GM18511 (cell line): Measurements from ENCODE around the gene MAJIN.

Experiments used
- ATAC-seq: cut with Tn5 transposase; IDR thresholded peaks from one replicate; pipeline ENCODE4 v1.9.1; 2021; ENCODE audit warnings: mild to moderate bottlenecking, moderate library complexity; ENCODE audit not compliant: unreplicated experiment

MAJIN gene

GRCh38 chr11:64933213-64933934 lies 38.5 kb downstream of the MAJIN start:
- no peak for ATAC-seq

DNA sequence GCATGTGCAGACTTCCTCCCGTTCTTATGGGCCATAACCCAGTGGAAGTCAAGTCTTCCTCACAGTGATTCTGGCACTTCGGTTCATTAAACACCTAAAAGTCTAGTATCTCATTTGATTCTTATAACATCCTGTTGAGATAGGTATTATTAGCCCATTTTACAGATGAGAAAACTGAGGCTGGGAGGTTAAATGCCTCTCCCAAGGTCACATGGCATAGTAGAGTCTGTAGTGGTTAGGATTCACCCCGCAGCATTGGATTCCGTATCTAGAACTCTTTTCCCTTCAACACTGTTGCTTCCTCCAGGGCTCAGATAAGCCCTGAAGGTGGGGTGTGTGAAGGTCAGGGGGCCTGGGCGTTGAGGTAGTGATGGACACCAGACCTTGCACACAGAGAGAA lies 39.6 kb downstream of the MAJIN start:
- no peak for ATAC-seq

DNA sequence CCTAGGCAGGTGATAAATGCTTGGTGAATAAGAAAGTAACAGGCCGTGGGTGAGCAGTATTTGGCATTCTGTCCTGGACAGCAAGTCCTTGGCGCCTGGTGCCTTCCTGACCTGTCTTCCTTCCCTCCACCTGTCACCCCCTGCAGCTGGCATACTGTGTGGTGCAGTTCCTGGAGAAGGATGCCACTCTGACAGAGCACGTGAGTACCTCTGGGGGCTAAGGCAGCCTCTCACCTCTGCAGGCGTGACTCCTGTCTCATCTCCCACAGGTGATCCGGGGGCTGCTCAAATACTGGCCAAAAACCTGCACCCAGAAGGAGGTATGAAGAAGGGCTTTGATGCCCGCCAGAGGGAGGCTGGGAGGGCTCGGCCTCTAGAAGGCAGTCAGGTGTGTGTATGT lies 40.6 kb downstream of the MAJIN start:
- ATAC-seq = no peak

DNA sequence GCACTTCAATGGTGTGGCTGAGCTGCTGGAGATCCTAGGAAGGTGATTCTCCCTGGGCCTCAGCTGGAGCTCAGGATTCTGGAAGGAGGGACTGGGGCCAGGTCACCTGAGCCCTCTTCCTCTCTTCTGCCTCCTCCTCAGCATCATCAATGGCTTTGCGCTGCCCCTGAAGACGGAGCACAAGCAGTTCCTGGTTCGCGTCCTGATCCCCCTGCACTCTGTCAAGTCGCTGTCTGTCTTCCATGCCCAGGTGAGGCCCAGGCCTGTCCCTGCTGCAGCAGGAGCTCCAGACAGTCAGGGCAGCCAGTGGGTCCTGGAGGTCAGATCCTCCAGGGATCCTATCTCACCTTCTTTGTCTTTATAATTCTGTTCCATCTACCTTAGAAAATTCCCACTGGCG lies 41.6 kb downstream of the MAJIN start:
- no peak for ATAC-seq

- no peak for ATAC-seq
Measured at GRCh38 chr11:64929625-64930024, 42.3 kb downstream of the MAJIN start.

GRCh38 chr11:64928957-64929356 lies 43.0 kb downstream of the MAJIN start:
- no peak for ATAC-seq

DNA sequence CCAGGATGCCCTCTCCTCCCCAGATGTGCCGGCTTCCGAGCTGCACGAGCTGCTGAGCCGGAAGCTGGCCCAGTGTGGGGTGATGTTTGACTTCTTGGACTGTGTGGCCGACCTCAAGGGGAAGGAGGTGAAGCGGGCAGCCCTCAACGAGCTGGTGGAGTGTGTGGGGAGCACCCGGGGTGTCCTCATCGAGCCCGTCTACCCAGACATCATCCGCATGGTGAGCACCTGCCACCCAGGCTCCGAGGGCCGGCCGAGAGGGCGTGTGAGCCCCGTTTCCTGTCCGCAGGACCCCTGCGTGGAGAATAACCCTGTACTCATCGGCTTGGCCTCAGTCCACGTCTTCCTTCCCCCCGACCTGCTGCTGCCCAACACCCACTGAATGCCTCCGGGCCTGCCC lies 45.2 kb downstream of the MAJIN start:
- no peak for ATAC-seq

DNA sequence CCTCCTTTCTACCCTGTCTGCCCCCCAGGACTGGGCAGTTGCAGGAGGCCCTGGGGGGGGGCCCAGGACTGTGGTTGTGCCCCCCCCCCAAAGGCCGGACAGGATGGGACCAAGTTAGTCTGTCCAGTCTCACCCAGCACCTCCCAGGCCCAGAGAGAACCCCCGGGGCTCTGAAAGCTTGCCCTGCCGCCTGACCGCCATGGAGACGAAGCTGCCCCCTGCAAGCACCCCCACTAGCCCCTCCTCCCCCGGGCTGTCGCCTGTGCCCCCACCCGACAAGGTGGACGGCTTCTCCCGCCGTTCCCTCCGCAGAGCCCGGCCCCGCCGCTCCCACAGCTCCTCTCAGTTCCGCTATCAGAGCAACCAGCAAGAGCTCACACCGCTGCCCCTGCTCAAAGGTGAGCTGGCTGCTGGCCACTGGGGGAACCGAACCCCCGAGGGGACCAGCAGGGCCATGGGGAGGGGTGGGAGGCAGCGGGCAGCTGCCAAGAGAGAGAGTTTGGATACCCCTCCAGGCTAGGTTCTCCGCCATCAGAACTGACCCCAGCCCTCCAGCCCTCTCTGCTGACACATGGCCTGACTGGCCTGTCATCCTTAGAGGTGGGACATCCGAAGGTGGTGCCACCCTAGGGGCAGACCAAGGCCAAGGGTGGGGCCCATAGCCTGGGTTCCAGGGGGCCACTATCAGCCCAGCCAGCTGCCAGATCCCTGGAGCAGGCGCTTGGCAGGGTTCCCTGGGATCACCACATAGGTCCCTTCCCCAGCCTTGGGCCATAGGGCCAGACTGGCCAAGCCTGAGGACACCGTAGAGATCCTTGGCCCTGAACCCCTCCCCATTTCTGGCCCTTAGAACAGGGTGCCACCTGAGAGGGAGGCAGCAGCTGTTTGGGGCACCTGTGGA lies 46.1 kb downstream of the MAJIN start:
- no peak for ATAC-seq

DNA sequence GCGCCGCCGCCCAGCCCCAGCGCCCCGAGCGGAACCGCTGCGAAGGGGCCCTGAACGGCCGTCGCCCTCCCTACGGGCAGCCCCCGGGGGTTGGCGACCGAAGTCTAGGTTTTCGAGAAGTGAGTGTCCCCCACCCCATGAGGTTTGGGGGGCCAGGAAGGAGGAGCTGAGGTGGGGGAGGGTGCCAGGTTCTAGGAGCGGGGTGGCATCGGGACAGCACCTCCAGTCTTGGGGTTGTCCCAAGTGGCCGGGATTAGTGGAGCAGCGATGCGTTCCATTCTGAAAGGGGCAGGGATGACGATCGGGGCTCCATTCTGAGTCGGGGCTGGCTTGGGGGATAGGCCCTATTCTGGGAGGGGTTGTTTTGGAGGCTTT lies 47.0 kb downstream of the MAJIN start:
- ATAC-seq = no peak

GRCh38 chr11:64923944-64924909 lies 47.7 kb downstream of the MAJIN start, which contains the start of gene PPP2R5B:
TSS of gene PPP2R5B (plus strand) at chr11:64924689. CDS start at chr11:64925735, 1,046 bp downstream.
- peak; percentile 93 for ATAC-seq

DNA sequence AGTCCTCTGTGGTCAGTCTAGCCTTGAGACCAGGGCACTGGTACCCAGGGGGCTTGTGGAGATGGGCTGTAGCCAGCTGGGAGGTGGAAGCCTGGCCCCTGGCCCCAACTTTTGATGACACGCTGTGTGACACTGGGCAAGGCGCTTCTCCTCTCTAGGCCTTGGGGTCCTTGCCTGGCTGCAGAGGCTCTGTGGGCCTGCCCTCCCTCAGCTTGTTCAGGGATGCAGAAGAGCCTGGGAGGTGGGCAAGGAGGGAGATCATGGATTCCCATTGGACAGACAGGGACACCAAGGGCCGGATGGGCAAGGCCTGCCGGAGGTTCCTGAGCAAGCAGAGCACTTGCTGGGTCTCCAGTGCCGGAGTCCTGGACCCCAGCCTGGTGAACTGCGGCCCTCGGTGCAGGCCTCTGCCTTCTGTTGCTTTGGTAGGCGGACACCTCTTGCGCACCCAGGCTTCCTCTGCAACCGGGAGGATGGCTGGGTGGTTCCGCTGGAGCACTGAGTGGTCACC lies 48.7 kb downstream of the MAJIN start:
- ATAC-seq = no peak

- no peak for ATAC-seq
Measured at GRCh38 chr11:64921384-64921783, 50.5 kb downstream of the MAJIN start.

GRCh38 chr11:64920124-64920523 lies 51.8 kb downstream of the MAJIN start:
- ATAC-seq = no peak

- ATAC-seq = no peak
Measured at GRCh38 chr11:64919627-64920026, 52.3 kb downstream of the MAJIN start.

DNA sequence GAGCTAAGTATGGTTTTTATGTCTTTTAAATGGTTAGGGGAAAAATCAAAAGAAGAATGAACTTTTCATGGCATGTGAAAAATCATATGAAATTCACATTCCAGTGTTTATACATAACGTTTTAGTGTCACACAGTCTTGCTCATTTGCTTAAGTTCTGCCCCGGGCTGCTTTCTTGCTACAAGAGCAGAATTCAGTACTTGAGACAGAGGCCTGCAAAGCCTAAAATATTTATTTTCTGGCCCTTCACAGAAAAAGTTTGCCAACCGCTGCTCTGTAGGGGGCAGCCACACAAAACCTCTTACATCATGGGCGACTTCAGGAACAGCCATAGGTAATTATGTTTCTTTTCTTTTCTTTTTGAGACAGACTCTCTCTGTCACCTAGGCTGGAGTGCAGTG lies 53.9 kb downstream of the MAJIN start:
- no peak for ATAC-seq

DNA sequence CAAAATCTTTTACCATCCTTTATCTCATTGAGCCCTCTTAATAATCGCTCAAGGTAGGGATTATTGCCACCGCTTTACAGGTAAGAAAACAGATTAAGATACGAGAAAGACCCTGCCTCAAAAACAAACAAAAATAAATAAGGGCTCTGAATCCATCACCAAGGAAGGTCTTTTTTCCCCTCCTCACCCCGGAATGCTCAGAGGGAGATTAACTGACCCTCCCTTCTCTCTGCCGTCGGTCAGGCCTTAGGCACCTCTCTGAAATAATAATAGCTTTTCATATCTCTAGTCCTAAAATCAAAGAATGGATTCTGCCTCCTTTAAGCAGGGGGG lies 54.3 kb downstream of the MAJIN start:
- no peak for ATAC-seq

DNA sequence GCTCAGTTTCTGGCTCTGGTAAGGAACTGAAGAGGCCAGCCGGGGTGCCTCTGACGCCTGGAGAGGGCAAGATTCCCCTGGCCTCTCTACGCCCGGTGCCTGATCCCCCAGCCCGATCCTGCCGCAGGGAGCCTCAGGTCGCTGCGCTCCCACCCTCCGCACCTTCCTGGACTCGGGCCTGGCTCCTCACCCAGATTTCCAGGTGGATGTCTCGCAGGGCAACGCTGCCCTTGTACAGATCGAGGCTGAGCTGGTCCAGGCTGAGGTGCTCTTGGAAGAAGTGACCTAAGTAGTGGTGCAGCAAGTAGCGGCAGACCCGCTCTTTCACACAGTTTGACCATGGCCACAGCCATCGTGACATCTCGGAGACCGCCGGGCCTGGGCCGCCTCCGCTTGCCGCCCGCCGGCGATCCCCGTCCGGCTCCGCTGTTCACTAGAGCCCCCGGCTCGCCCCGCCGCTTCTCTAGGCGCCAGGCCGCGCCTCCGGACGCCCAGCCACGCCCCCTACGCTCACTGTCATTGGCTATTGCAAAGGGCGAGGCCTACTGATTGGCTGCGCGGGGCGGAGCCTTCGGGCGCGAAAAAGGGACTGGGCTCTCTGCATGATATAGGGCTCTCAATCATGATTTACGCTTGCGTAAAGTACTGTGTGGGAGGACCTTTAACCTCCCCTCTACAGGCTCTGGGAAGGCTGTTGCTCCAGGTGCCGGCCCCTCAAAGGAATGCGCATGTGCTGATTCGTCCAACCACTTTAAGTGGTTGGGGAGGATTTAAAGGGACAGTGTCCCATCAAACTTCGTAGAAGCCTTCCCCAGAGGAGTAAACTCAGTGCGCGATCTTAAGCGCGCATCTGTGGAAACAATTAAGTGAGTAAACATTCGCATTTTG lies 54.9 kb downstream of the MAJIN start, which contains the start of gene ATG2A:
Gene ATG2A, minus strand, starts transcription at position 435 of the 888 bp plus-strand sequence. Its CDS starts 74 bp downstream, at position 361.
- peak; percentile 96 for ATAC-seq

- ATAC-seq = no peak
Measured at GRCh38 chr11:64916040-64916774, 55.7 kb downstream of the MAJIN start.

- ATAC-seq = no peak
Measured at GRCh38 chr11:64915376-64915887, 56.5 kb downstream of the MAJIN start.
